ENCODE results near the gene STRN4.
"Not testable (repeated sequence)": the region's sequence is repeated elsewhere in the genome, so short reads cannot be mapped to it uniquely, and the experiment has no call there.

Gene STRN4, protein sequence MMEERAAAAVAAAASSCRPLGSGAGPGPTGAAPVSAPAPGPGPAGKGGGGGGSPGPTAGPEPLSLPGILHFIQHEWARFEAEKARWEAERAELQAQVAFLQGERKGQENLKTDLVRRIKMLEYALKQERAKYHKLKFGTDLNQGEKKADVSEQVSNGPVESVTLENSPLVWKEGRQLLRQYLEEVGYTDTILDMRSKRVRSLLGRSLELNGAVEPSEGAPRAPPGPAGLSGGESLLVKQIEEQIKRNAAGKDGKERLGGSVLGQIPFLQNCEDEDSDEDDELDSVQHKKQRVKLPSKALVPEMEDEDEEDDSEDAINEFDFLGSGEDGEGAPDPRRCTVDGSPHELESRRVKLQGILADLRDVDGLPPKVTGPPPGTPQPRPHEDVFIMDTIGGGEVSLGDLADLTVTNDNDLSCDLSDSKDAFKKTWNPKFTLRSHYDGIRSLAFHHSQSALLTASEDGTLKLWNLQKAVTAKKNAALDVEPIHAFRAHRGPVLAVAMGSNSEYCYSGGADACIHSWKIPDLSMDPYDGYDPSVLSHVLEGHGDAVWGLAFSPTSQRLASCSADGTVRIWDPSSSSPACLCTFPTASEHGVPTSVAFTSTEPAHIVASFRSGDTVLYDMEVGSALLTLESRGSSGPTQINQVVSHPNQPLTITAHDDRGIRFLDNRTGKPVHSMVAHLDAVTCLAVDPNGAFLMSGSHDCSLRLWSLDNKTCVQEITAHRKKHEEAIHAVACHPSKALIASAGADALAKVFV

DNA sequence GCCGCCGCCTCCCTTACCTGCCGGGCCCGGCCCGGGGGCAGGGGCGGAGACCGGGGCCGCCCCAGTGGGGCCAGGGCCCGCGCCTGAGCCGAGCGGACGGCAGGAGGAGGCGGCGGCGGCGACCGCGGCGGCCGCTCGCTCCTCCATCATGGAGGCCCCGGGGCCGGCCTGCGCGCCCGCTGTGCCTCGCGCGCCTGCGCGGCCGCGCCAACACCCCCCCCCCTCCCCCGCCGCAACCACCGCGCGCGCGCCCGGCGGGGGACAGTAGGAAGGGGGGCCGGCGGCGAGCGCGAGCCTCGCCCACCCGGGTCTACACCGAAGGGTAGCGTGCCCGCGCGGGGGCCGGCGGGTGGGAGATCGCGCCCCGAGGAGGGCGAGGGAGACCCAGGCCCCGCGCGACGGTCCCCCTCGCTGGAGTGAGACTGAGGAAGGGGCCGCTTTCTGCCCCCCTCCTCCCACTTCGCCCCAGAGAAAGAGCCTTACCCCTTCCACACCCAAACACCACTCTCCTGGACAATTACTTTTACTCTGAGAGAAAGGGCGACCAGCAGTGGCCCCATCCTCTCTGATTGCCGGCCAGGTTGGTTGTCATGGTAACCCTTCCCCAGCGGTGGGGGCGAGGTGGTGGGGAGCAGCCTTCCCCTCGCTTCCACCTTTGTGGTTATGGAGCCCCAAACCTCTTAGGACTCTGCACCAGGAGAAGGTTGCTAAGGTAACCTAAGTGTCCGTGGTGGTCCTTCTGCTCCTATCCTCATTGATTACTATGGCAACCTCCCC is at the start of gene STRN4:
Gene STRN4, minus strand, starts transcription at position 170 of the 777 bp plus-strand sequence. Its CDS starts 20 bp downstream, at position 150.
- peak; percentile 73 for DNase-seq (ENCODE audit: low spot score)

DNA sequence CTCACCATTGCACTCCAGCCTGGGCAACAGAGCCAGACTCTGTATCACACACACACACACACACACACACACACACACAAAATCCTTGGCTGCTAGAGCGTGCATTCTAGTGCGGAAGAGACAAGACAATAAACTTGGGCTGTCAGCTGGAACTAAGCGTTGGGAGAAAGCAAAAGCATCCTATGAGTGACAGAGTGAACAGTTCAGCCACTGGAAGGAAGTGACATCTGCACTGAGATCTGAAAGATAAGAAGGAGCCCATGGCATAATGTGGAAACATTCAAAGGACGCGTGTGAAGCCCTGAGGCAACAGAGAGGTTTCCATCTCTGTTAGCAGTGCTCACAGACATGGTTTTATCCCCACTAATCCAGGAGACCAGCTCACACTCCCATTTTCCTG is 45.7 kb upstream of the STRN4 start:
- DNase-seq (ENCODE audit: low spot score): no peak

DNA sequence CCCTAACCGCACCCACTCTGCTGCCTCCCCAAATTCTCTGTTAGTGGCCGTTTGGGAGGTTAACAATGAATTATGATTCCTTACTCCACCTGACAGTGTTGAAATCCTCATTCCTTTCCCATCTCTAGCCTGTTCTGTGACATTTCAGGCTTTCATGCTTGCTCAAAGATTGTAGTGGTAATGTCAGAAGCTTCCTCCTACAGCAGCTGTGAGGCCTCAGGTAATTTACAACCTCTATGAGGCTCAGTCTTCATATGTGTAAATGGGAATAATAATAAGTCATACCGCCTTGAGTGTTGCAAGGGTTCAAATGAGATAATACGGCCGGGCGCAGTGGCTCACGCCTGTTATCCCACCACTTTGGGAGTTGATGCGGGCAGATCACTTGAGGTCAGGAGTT is 43.1 kb upstream of the STRN4 start:
- no peak for DNase-seq (ENCODE audit: low spot score)

DNA sequence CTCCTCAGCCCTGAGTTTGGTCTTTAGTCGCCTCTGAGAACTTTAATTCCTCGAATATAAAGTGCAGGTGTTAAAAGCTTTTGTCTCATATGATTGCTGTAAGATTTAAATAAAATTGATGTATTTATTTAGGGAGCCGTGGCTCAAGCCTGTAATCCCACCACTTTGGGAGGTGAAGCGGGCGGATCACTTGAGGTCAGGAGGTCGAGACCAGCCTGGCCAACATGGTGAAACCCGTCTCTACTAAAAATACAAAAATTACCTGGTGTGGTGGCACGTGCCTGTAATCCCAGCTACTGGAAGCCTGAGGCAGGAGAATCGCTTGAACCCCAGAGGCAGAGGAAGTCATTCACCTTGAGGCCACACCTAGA is 42.7 kb upstream of the STRN4 start:
- DNase-seq (ENCODE audit: low spot score): no peak

DNA sequence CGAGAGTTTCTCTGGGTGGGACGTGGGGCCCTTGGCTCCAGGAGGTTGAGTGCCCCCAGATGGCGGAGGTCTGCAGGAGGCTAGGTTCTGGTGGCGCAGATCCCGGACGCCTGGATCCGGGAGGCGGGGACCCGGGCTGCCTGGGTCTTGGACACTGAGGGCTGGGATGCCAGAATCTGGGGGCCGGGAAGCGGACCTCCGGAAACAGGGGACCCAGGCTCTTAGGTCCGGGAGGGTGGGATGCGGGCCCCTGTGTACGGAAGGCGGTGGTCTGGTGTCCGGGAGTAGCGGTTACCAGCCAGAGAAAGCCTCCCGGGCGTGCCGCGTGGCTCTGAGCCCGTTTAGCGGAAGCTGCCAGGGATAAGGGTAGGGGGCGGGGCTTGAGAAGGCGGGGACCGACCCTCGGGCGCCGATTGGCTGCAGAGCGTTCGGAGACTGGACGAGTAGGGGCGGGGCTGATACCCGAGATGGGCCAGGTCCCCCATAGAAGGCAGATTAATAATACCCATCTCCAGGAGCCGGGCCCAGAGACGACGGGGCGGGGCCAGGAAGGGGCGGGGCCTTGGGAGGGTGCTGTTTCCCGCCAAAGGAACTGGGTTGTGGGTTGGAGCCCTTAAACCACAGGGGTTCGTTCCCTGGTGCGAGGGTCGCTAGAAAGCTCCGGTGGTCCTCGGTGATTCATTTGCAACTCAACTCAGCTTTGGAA is 42.2 kb upstream of the STRN4 start, which contains the start of gene SLC1A5:
Gene SLC1A5, minus strand, starts transcription at position 333 of the 706 bp plus-strand sequence. CDS start 629 bp downstream, outside the sequence.
- DNase-seq (ENCODE audit: low spot score): peak; percentile 100

DNA sequence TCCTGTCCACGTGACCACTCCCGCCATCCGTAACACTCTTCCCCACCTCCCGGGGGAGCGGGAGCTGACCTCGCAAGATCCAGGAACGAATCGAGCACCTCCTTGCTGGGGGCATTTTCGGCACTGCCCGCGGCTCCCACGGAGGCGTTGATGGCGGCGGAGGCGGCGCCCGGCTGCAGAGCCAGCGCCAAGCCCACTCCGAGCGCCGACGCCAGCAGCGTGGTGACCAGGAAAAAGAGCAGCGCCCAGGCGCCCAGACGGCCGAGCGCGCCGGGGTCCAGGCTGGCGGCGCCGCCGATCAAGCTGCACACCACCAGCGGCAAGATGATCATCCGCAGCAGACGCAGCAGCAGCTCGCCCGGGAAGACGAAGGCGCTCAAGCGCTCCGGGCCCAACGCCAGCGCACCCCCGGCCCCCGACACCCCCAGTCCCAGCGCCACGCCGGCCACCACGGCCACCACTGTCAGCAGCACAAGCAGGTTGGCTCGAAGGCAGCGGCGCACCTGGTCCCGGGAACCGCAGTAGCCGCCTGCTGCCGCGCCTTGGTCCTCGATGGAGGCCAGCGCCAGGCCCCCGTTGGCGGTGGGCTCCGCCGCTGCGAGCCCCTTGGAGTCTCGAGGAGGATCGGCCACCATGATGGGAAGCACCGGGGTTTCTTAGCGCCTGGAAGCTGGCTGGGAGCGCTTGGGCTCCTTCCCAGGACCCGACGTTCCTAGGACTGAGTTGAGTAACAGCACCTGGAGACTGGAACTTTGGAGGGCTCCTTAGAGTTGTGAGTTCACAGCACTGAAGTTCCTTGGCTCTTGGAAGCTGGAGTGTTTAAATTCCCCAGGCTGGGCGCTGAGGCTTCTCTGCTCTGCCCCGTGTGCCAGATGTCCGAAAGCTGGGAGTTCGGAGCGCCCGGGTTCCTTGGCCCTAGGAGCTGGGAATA is 41.3 kb upstream of the STRN4 start:
- DNase-seq (ENCODE audit: low spot score): peak; percentile 75

DNA sequence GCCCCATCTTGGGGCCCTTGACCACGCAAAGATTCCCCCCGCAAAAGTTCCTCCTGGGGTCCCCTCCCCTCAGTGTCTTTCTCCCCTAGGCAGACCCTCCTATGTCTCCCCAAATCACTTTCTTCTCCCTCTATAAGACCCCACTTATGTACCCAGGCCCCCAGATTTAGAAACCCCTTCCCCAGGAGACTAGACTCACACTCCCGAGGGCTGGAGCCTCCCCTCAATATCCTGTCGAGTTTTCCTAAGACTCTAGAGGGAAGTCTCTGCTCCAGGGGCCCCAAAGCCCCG is 40.7 kb upstream of the STRN4 start:
- DNase-seq (ENCODE audit: low spot score): no peak

DNA sequence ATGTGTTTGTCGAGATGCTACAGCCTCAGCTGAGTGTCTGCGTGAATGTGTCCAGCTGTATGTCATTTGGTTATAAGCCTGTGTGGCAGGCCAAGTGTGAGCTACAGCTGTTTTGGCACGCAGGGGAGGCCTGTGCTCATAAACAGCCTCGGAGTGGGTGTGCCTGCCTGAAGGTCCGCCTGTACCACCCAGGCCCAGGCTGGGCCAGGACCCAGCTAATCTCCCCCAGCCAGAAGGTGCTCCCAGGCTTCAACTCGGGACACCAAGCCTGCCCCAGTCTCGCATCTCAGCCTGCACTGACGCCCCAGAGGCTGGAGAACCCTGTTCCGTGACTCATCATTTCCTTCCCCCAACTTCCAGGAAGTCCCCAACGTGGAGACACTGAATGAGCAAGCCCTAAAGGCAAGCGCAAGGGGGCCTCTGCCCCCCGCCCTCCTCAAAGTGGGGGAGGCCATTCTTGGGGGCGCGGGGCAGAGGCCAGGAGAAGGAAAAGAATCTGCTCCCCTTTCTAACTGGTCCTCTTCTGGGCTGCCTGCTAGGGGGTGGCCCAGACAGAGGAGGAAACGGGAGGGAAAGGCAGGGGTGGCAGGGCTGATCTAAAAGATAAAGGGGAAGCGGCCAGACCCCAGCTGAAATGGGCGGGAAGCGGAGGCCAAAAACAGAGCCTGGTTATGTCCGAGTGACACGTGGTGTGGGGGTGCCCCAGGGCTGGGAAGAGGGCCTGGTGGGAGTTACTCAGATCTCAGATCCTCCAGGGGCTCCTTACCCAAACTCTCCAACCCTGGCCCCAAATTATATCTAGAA is 40.2 kb upstream of the STRN4 start:
- peak; percentile 61 for DNase-seq (ENCODE audit: low spot score)

DNA sequence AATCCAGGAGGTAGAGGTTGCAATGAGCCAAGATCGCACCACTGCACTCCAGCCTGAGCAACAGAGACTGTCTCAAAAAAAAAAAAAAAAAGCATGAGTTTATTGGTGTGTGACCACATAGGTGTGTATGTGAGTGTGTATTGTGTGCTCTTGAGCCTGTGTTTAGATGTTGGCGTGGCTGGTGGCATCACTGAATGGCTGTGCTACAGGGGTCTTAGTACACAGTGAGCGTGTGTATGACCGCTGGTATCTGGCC is 39.7 kb upstream of the STRN4 start:
- DNase-seq (ENCODE audit: low spot score): no peak

DNA sequence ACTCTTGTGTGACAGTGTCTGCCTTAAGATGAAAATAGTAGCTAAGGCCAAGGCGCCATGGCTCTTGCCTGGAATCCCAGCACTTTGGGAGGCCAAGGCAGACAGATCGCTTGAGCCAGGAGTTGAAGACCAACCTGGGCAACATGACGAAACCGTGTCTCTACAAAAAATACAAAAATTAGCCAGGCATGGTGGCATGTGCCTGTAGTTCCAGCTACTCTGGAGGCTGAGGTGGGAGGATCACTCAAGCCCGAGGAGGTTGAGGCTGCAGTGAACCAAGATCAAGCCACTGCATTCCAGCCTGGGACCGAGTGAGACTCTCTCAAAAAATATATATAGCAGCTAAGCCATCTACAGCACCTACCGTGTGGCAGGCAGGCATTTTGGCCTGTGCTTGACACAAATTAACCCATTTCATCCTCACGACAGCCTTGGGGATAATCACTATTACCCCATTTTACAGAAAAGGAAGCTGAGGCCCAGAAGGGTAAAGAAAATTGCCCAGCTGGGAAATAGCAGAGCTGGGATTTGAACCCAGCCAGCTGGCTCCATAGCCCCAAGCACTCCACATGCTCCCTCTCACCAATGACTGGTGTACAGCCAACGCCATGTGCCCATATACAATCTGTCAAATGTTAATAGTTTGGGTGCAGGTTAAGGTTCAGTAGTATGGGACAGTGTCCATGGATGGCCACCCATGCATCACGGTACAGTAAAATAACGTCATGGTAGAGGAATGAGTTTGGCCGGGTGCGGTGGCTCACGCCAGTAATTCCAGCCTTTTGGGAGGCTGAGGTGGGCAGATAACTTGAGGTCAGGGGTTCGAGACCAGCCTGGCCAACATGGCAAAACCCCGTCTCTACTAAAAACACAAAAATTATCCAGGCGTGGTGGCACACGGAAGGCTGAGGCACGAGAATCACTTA is 39.1 kb upstream of the STRN4 start:
- no peak for DNase-seq (ENCODE audit: low spot score)

DNA sequence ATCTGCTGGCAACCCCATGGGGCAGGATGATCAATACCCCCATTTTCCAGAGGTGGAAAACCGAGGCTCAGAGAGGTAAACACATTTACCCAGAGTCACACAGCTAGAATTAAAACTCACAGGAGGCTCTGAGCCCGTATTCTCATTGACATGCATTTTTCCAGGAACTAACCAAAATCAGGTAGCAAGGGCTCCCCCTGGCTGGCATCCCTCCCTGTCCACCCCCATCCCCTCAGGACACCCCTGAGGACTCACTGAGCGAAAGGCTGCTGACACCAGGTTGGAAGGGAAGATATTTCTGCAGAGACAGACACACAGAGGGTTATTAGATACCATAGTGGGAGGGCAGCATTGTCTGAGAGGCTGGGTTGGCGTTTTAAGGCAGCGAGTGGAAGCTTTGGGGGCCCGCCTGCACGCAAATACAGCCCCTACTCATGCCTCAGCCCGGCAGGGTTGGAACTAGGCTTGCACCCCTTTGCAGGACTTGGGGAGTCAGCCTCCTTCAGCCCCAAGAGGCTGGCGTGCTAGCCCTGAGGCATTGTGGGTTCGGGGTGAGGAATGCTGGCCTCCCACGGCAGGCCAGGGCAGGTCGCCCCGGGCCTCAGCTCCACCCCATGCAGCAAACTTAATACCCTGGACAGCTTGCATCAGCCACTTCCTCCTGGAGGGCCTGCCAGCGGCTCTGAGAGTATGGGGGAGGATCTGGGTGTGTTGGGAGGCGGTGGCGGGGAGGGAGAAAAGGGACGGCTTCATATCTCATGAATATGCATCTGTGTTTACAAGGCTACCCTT is 38.2 kb upstream of the STRN4 start:
- peak; percentile 83 for DNase-seq (ENCODE audit: low spot score)

DNA sequence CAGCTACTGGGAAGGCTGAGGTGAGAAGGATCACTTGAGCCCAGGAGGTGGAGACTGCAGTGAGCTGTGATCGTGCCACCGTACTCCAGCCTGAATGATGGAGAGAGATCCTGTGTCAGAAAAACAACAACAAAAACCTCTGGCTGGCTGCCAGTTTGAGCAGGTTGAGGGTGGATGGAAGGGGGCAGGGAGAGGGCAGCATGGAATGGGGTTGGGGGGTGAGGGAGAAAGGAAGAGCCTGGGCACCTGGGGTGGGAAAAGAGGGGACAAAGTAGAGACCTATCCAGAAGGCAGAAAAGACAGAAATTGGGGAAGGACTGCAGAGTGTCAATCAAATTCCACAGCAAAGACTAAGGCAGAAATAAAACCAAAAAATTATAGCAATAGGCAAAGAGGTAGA is 37.4 kb upstream of the STRN4 start:
- DNase-seq (ENCODE audit: low spot score): no peak

DNA sequence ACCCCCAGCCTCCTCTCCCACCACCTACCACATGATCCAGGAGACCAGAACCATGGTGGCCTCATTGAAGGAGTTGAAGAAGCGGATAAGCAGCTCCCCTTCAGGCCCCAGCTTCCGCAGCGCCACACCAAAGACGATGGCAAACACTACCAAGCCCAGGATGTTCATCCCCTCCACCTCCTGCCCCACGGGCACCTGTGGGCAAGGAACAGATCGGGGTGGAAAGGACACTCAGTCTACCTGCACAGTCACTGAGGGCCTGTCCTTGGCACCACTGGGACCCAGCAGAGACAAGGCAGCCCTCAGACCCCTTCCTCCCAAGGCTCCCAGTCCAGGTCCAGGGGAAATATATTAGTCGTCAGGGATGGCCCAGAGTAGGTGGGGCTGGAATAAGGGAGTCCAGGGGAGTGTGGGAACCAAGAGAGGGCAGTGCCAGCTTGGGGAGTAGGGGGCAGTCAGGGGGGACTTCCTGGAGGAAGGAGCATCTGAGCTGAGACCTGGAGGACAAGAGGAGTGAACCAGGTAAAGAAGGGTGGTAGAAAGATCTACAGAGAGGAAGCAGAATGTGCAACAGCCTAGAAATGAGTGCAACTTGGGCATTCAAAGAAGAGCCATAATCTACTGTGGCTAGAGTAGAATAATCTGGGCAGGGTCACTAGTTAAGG is 36.2 kb upstream of the STRN4 start:
- no peak for DNase-seq (ENCODE audit: low spot score)

DNA sequence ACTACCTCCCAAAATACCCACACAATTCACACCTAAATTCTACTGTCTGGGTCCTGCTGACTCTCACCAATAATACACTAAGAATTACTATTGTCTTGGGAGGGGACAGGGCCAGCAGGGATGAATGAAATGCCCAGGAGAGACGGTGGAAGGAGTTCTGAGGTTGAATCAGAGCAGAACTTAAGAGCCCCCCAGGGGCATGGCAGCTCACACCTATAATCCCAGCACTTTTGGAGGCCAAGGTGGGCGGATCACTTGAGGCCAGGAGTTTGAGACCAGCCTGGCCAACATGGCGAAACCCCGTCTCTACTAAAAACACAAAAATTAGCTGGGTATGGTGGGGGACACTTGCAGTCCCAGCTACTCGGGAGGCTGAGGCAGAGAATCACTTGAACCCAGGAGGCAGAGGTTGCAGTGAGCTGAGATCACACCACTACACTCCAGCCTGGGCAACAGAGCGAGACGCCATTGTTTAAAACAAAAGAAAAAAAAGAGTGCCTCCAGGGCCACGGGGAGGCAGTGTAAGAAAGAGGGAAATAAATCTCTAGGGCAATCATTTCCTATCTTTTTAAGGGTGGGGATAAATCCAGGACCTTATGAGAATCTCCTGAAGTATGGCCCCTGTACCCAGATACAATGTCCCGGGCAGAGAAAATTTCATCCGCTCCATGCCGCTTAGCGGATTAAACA is 31.9 kb upstream of the STRN4 start:
- not testable (repeated sequence) for DNase-seq (ENCODE audit: low spot score)

DNA sequence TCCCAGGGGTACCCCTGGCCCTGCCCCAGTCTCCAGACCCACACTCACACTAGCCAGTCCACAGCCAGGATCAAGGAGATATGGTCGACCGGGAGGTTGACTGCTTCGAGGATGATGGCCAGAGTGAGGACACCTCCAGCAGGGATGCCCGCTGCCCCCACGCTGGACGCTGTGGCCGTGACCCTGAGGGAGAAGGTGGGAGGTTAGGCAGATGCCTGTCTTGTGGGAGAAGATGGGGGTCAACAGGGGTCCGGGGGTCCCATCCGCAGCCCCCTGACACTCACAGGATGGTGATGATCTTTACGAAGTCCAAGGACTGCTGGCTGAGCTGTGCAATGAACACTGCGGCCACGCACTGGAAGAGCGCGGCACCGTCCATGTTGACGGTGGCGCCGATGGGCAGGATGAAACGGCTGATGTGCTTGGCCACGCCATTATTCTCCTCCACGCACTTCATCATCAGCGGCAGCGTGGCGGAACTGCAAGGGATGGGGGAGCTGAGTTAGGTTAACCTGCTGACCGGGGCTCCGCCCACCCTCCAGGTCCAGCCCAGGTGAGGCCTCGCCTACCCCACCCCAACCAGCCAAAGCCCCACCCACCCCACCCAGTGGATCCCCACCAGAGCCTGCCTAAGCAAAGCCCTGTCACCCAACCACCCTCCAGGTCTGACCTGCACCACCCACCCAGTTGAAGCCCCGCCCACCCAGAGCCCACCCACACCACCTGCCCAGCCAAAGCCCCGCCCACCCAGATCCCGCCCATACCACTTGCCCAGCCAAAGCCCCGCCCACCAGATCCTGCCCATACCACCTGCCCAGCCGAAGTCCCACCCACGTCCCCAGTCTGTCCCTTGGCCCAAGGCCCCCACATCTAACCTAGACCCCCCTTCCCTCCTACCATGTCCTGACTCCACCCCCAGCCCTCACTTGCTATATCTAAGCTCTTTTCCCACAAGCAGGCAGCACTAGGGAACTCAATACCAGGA is 31.0 kb upstream of the STRN4 start:
- no peak for DNase-seq (ENCODE audit: low spot score)

DNA sequence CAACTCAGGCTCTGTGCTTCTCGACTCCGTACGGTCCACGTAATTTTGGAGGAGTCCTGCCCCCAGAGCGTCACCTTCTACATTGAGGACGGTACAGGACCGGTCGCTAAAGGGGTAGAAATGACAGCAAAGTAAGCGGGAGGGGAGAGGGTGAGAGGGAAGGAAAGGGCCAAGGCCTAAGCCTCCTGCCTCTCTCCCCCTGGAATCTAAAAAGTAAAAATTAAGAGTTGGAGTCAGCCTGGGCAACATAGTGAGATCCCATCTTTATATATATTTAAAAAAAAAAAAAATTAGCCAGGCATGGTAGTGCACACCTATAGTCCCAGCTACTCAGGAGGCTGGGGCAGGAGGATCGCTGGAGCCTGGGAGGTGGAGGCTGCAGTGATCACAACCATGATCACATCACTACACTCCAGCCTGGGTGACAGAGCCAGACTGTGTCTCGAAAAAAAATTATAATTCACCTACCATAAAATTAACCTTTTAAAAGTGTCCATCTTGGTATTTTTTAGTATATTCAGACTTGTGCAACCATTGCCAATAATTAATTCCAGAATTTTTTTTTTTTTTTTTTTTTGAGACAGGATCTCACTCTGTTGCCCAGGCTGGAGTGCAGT is 29.5 kb upstream of the STRN4 start:
- DNase-seq (ENCODE audit: low spot score): no peak
